Stimulated activated CD4-positive, alpha-beta T cell treated with anti-CD3 and anti-CD28 coated beads, Interleukin-4, amount 100 ng/mL, for 24 hours (primary cell): ENCODE data around the gene POLR3E.
"Not testable (repeated sequence)": the region's sequence is repeated elsewhere in the genome, so short reads cannot be mapped to it uniquely, and the experiment has no call there.

Experiments
- DNase-seq: peaks from one replicate; pipeline ENCODE4 v3.0.0-alpha.2; 2020

The POLR3E gene

GRCh38 chr16:22337045-22337444, 39.8 kb downstream of the POLR3E start:
- DNase-seq: no peak

DNA sequence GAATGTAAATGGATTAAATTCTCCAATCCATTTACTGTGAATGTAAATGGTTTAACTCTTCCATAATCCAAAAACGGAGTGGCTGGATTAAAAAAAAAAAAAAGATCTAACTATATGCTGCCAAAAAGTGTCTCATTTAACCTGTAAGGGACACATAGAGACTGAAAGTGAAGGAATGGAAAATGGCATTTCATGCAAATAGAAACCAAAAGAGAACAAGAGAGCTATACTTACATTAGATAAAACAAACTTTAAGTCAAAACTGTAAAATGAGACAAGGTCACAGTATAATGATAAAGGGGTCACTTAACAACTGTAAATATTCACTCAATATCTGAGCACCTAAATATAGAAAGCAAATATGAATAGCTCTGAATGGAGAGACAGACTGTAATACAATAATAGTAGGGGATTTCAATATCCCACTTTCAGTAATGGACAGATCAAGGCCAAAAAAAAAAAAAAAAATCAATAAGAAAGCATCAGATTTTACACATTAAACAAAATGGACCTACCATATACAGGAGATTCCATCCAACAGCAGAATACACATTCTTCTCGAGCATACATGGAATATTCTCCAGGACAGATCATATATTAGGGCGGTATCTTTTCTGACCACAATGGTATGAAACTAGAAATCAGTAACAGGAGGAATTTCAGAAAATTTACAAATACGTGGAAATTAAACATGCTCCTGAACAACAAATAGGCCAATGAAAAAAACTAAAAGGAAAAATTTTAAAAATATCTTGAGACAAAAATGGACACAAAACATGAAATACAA, 40.8 kb downstream of the POLR3E start:
- no peak for DNase-seq

DNA sequence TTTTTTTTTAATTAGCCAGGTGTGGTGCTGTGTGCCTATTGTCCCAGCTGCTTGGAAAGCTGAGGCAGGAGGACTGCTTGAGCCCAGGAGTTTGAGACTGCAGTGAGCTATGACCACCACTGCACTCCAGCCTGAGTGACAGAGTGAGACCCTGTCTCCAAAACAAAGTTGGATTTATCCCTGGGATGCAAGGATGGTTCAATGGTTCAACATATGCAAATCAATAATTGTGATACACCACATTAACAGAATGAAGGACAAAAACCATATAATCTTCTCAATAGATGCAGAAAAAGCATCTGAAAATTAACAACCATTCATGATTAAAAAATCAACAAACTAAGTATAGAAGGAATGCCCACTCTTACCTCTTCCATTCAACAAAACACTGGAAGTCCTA, 43.7 kb downstream of the POLR3E start:
- no peak for DNase-seq

GRCh38 chr16:22342082-22342481, 44.9 kb downstream of the POLR3E start:
- DNase-seq: no peak

- DNase-seq: no peak
Measured at GRCh38 chr16:22346483-22346882, 49.3 kb downstream of the POLR3E start.

- no peak for DNase-seq
Measured at GRCh38 chr16:22347100-22347820, 50.1 kb downstream of the POLR3E start.

GRCh38 chr16:22348291-22348690, 51.1 kb downstream of the POLR3E start:
- DNase-seq: no peak

- DNase-seq: not testable (repeated sequence)
Measured at GRCh38 chr16:22351017-22351416, 53.8 kb downstream of the POLR3E start.

GRCh38 chr16:22352140-22352539, 54.9 kb downstream of the POLR3E start:
- DNase-seq: no peak

- DNase-seq: no peak
Measured at GRCh38 chr16:22352723-22353122, 55.5 kb downstream of the POLR3E start.

DNA sequence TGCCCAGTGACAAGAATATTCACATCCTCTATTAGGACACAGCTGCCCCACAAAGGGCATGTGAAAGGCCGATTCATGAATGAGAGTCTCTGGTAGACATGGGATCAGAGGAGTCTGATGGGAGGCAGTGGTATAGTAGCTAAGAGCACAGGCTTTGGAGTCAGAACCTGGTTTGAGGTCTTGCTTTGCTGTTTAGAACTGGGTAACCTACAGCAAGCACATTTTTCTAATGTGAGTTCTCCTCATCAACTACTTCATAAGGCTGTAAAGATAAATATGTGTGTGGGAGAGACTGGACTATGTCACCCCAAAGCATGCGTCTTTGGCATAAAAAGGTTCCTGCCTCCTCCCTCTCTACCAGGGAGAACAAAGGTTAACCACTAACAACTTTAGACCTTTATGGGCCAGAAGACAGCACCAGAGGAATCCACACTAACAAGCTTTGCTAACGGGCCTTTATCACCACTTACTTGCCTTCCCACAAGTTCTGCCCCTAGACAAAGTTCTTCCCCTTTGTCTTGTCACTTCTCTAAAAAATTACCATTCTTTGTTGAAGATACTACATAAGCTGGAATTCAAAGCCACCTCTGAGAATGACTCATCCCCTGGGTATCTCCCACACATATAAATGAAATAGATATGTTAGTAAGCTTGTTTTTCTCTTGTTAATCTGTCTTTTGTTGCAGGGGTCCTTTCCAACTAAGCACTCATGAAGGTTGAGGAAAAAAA, 56.1 kb downstream of the POLR3E start:
- peak; percentile 28 for DNase-seq

- DNase-seq: no peak
Measured at GRCh38 chr16:22353933-22354541, 56.8 kb downstream of the POLR3E start.

DNA sequence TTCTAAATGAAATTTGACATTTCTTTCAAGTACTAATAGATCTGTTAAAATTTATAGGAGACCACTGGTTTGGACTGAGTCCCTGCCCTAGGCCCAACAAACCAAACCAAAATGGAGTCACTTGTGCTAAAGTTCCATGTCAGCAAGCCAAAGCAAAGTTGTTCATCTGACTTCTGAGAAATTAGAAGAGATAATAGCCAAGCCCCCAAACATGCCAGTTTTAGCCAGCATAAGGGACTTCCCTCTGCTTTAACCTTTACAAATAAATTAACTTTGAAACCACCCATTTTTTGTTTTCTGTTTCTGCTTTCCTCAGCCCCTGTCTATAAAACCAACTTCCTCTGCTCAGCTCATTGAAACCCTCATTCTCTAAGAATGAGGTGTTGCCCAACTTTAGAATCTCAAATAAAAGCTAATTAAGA, 58.3 kb downstream of the POLR3E start:
- no peak for DNase-seq

DNA sequence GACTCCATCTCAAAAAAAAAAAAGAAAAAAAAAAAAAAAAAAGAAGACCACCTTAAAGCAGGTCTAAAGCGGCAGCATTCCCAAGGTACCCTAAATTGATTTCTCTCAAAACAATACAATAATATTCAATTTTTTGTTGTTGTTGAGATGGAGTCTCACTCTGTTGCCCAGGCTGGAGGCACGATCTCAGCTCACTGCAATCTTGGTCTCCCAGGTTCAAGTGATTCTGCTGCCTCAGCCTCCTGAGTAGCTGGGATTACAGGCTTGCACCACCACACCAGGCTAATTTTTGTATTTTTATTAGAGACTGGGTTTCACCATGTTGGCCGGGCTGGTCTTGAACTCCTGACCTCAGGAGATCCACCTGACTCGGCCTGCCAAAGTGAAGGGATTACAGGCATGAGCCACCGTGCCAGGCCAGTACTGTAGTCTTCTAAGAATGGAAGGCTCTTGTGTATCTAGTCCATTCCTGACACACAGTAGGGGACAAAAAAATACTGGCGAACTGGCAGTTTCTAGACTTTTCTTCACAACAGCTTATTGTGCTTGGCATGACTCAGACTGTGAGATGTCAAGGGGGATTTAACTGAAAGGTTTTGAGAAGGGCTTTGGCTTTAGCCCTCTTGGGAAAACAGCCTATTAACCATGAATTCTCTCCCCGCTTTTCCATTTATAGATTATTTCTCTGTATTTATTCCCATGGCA, 59.9 kb downstream of the POLR3E start:
- DNase-seq: peak; percentile 22

- no peak for DNase-seq
Measured at GRCh38 chr16:22357635-22357971, 60.4 kb downstream of the POLR3E start.

DNA sequence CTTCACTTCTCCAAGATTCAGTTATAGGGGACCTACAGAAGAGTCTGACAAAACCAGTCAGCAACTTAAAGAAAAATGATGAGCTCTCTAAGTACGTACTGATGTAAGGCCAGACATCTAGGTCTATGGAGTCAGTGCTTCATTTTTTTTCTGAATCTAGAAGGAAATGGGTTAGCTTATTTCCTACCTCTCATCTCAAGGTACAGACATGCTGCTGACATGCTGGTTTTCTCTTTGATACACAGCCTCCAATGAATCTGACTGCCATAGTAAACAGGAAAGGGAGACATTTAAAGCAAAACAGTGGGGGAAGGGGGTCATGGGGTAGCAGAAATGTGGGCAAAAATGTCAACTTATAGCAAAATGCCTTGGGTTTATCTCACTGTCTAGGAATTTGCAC, 60.8 kb downstream of the POLR3E start:
- no peak for DNase-seq

- DNase-seq: no peak
Measured at GRCh38 chr16:22359679-22360078, 62.5 kb downstream of the POLR3E start.

DNA sequence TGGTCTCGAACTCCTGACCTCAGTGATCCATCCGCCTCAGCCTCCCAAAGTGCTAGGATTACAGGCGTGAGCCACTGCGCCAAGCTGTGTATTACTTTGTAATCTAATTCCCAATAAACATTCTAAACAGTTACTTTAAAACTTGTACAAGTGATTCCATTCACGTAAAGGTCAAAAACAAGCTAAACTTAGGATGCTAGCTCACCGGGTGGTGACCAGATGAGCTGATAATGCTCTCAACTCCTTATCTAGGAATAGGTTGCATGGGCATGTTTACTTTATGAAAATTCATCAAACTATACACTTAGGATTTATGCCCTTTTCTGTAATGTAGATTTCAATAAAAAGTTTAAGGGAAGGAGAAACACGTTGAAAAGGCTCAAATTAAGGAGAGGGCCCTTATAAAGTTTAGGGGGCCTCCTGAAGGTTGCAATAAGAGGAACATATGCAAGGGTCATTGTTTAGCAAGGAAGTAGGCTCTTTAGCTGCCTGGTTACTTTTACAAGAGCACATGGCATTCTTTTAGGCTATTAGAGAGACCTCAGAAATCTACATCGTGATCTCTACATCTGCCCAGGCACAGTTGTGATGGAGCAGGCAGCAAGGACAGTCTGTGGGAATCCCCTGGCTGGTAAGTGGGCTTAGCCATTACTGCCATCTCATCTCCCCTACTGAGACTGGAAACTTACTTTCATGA, 63.9 kb downstream of the POLR3E start:
- DNase-seq: no peak

DNA sequence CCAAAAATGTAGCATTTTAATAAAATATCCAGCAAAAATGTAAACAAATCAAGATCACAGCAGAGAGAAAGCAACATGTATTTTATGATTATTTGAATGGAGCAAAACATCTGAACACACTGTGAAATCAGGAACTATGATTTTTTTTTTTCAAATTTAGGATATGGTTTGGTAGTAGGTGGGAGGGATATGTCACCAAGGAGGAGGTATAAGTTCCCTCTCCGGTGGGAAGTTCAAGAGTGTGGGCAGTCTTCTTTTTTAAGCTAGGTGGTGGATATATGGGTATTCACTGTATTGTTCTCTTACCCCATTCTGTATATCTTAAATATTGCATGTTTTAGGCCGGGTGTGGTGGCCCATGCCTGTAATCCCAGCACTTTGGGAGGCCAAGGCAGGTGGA, 67.0 kb downstream of the POLR3E start:
- no peak for DNase-seq

GRCh38 chr16:22366371-22366770, 69.2 kb downstream of the POLR3E start:
- DNase-seq: no peak

- no peak for DNase-seq
Measured at GRCh38 chr16:22366889-22367288, 69.7 kb downstream of the POLR3E start.

DNA sequence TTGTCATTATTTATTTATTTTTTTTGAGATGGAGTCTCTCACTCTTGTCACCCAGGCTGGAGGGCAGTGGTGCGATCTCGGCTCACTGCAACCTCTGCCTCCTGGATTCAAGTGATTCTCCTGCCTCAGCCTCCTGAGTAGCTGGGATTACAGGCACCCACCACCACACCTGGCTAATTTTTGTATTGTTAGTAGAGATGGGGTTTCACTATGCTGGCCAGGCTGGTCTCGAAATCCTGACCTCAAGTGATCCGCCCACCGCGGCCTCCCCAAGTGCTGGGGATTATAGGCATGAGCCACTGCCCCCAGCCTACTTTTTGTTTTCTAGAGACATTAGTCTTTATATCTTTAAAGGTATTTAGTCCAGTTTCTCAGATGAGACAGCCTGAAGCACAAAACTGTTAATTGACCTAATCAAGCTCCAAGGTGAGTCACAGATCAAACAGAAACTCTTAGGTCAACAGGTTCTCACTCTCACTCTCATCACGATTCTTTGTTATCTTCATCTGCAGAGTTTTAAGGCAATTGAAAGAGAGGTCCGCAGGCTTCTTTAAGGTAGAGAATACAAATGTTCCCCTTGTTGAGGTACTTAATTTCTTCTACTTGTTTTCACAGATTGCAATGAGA, 71.1 kb downstream of the POLR3E start:
- DNase-seq: not testable (repeated sequence)
